GM18907 (cell line): ENCODE measurements around the gene CCDC57.

Experiments
- ATAC-seq: cut with Tn5 transposase; IDR thresholded peaks from one replicate; pipeline ENCODE4 v1.9.1; 2021; ENCODE audit warnings: mild to moderate bottlenecking, moderate library complexity; ENCODE audit not compliant: unreplicated experiment

CCDC57 gene

DNA sequence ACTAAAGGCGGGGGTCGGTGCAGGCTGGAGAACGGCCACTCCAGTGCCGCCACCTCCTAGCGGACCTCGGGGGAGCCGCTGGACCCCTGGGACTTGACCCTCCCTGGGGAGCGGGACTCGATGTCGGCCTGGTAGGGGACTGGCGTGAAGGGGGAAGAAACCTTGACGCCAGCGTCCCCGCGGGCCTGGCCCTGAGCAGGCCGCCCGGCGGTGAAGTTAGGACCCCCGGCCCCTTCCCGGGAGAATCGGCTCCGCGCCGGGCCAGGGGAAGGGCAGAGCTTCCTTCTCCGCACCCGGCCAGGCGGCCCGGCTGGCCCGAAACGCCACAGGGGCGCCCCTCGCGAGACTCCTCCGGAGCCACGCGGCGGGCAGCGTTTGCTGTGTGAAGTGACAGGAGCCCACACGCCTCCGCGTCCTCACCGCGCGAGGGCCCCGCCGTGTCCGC lies 147.4 kb downstream of the CCDC57 start:
- peak; percentile 19 for ATAC-seq

- ATAC-seq: no peak
Observed at GRCh38 chr17:82064433-82065192, 148.0 kb downstream of the CCDC57 start.

GRCh38 chr17:82063424-82064415 lies 148.9 kb downstream of the CCDC57 start:
- ATAC-seq: no peak

DNA sequence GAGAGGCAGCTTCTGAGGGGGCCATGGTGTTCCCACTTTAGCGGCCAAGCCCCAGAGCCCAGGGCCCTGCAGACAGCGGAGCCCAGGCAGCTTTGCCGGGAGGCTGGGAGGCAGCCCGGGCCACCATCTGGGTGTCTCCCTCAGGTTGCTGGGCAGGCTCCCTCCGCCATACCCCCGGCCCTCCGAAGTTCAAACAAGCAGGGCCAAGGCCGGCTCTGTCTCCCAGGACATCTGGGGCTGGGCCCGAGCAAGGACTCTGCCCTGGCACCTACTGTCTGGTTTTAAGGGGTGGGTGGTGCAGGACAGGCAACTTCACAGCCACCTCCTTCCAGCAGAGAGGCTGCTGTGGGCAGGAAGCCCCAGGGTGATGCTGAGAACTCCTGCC lies 149.7 kb downstream of the CCDC57 start:
- ATAC-seq: no peak

- no peak for ATAC-seq
Observed at GRCh38 chr17:82062076-82062983, 150.3 kb downstream of the CCDC57 start.

DNA sequence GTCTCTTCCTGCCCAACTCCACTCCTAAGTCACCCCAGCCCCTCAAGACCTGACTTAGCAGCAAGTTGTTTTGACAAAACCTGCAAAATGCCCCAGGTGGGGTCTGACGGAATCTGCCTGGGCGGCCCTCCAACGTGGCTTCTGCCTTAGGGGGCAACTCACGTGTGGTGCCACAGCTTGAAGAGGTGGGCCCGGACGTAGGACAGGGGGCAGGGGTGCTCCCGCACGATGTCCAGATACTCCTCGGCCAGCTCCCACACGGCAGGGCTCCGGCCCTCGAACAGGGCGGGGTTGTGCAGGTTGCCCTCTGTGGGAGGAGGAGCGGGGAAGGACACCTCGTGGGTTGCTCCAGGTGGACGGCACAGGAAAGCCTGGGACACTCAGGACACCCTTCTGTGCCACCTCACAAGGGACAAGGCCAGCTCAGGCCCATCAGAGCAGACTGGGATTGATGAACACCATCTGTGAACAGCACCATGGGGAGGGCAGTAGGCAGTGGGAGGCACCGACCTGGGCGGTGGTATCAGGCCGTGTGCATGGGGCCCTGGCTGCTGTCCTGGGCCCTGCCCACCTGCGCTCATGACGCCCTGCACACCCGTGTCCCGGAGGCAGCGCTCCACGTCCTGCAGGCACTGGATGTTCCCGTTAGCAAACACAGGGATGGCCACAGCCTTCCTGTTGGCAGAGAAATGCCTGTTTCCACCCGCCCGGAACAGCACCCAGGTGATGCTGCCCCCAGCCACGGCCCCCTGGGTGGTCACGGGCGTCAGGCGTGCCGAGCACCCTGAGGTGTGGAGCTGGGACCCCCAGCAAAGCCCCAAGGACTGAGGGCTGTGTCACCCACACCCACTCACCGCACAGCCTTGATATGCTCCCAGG lies 151.4 kb downstream of the CCDC57 start:
- no peak for ATAC-seq

GRCh38 chr17:82060614-82061013 lies 152.0 kb downstream of the CCDC57 start:
- no peak for ATAC-seq

DNA sequence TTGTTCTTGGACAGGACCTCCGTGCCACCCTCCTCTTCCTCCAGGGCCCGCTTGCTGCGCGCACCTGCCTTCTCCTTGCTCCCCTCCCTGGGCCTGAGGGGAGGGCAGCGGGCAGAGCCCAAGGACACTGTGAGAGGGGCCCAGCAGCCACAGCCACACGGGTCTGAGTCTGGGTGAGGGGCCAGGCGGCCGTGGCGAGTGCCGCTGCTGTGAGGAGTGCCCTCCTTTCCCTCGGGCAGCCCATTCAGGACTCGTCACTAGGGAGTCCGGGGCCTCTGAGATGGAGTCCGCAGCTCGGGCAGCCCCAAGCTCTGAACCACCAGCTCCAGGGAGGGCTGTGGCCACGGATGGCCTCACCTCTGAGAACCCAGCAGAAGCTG lies 152.7 kb downstream of the CCDC57 start:
- no peak for ATAC-seq

- ATAC-seq: no peak
Observed at GRCh38 chr17:82059272-82060000, 153.2 kb downstream of the CCDC57 start.

- ATAC-seq: no peak
Observed at GRCh38 chr17:82058855-82059249, 153.8 kb downstream of the CCDC57 start.

- no peak for ATAC-seq
Observed at GRCh38 chr17:82058230-82058854, 154.3 kb downstream of the CCDC57 start.

DNA sequence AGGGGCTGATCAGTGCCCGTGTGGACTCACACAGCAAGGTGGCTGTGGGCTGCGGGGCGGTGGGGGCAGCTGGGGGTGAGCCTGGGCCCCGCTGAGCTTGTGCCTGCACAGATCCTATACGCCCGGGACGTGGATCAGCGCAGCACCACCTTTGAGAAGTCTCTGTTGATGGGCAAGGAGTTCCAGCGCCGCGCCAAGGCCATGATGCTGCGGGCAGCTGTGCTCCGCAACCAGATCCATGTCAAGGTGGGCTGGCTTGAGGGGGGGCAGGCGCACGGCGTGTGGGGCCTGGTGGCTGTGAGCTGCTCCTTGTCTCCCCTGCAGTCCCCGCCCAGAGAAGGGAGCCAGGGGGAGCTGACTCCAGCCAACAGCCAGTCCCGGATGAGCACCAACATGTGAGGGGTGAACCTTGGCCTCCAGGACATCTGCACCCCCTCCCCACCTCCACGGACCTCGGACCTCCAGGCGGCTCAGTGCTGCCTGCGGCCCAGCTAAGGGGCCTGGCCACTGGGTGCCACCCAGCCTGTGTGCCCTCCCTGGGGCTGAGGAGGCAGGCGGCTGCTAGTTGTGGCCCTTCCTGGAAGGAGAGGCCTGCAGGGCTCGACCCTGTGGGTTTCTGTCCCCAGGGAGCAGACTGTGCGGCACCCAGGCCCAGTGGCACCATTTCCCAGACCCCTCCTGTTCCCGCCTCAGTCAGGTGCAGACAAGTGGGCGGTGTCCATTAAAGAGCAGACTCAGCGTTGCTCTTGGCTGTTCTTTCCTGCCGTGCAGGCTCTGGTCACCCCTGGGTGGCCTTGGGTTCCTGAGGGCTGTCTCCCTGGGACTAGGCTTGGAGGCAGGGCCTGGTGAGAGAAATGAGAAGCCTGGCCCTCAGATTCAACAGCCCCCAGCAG lies 155.7 kb downstream of the CCDC57 start:
- ATAC-seq: no peak

GRCh38 chr17:82055965-82056728 lies 156.5 kb downstream of the CCDC57 start:
- ATAC-seq: no peak

DNA sequence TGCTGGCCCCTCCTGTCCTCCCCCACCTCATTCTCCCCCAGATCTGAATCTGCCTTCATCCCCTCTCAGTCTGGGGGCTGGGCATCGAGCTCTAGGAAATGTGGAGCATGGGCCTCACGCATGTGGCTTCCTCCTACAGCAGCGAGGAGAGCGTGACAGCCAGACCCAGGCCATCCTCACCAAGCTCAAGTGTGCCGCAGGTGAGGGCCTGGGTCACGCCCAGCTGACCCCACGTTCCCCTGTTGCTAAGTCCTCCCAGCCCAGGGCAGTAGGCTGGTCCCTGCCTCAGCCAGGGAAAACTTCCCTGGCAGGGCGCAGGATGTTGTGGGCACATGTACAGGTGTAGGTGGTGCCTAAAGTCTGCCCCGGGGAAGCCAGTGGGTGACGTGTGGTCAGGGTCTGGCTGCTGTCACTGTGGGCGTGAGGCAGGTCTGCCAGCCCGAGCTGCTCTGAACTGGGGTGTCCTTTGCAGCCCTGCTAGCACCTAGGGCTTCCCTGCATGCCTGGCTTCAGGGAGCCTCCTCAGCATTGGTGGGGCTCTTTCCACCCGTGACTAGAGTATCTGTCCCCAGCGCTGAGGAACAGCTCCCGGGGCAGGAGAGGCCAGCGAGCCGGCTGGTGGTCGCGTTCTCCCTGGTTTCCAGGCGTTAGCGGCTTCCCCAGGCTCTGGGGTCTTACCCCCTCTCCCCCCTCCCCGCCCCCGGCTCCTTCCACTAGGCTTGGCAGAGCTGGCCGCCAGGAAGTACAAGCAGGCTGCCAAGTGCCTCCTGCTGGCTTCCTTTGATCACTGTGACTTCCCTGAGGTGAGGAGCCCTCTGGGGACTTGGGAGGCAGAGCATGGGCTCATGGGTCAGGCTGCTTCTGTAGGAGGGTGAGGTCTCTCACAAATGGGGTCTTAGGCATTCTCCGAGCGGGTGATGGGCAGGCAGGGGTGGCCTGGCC lies 157.3 kb downstream of the CCDC57 start:
- no peak for ATAC-seq

- no peak for ATAC-seq
Observed at GRCh38 chr17:82054351-82055022, 158.2 kb downstream of the CCDC57 start.
